Neural cell (in vitro differentiated cells): ENCODE data around the gene AMH. TPM values are rescaled to one million over a fixed set of nuclear protein-coding genes. Genes with fewer than 3 reads are reported as not detected.

Experiments used
- H2AFZ ChIP-seq: fragments of 200-600, 300-800 bp; sonication (generic), shearing (Covaris generic); 2 replicates; pipeline ENCODE4 v1.6.0; 2014; ENCODE audit warnings: low read depth, mild to moderate bottlenecking, antibody characterized with exemption, low read length, moderate library complexity
- H3F3A ChIP-seq: fragments of 200-600 bp; shearing (Covaris generic); 2 replicates; pipeline ENCODE4 v1.6.1; 2016; ENCODE audit warnings: mild to moderate bottlenecking, moderate library complexity, mixed read lengths, antibody characterized with exemption, low read length; ENCODE audit not compliant: insufficient read depth, poor library complexity, severe bottlenecking
- H3K27ac ChIP-seq: fragments of 200-600, 300-800 bp; sonication (generic), shearing (Covaris generic); 2 replicates; pipeline ENCODE4 v1.5.1; 2014; ENCODE audit warnings: mild to moderate bottlenecking, low read length, moderate library complexity
- H3K27me3 ChIP-seq: fragments of 300-800, 200-600 bp; sonication (generic), shearing (Covaris generic); 2 replicates; pipeline ENCODE4 v1.6.0; 2014; ENCODE audit warnings: mild to moderate bottlenecking, low read depth, low read length, moderate library complexity; ENCODE audit not compliant: insufficient read depth
- H3K36me3 ChIP-seq: fragments of 300-800, 200-600 bp; sonication (generic), shearing (Covaris generic); 2 replicates; pipeline ENCODE4 v1.5.1; 2014; ENCODE audit warnings: mild to moderate bottlenecking, antibody characterized with exemption, low read length, moderate library complexity; ENCODE audit not compliant: insufficient read depth
- H3K4me2 ChIP-seq: fragments of 300-800, 200-600 bp; sonication (generic), shearing (Covaris generic); 2 replicates; pipeline ENCODE4 v1.6.0; 2014; ENCODE audit warnings: mild to moderate bottlenecking, low read length
- H3K4me3 ChIP-seq: fragments of 300-800, 200-600 bp; sonication (generic), shearing (Covaris generic); 2 replicates; pipeline ENCODE4 v1.5.1; 2014; ENCODE audit warnings: mild to moderate bottlenecking, low read length, moderate library complexity
- H3K79me2 ChIP-seq: fragments of 200-600 bp; shearing (Covaris generic); replicated peaks from 2 replicates; pipeline ENCODE4 v1.6.0; 2014; ENCODE audit warnings: mild to moderate bottlenecking, low read length, moderate library complexity; ENCODE audit not compliant: insufficient read depth
- H3K9ac ChIP-seq: fragments of 300-800, 200-600 bp; sonication (generic), shearing (Covaris generic); 2 replicates; pipeline ENCODE4 v1.6.1; 2016; ENCODE audit warnings: mild to moderate bottlenecking, low read length, mixed read lengths
- H3K9me2 ChIP-seq: fragments of 200-600 bp; shearing (Covaris generic); 2 replicates; pipeline ENCODE4 v1.6.1; 2016; ENCODE audit warnings: mild to moderate bottlenecking, low read length, mixed read lengths; ENCODE audit not compliant: insufficient read depth
- H3K9me3 ChIP-seq: fragments of 200-600, 300-800 bp; sonication (generic), shearing (Covaris generic); 2 replicates; pipeline ENCODE4 v1.6.1; 2016; ENCODE audit warnings: mild to moderate bottlenecking, mixed run types, low read length, moderate library complexity, mixed read lengths
- H4K20me1 ChIP-seq: fragments of 200-600 bp; shearing (Covaris generic); 2 replicates; pipeline ENCODE4 v1.6.1; 2016; ENCODE audit warnings: mild to moderate bottlenecking, mixed run types; ENCODE audit not compliant: insufficient read depth
- CTCF ChIP-seq: fragments of 450-650 bp; IDR thresholded peaks from 2 replicates; pipeline ENCODE4 v1.5.1; 2014; ENCODE audit warnings: antibody characterized with exemption, mild to moderate bottlenecking, moderate library complexity; ENCODE audit not compliant: poor library complexity, severe bottlenecking
- EP300 ChIP-seq: fragments of 450-650 bp; conservative IDR thresholded peaks from 2 replicates; pipeline ENCODE4 v1.6.1; 2014; ENCODE audit warnings: antibody characterized with exemption, mild to moderate bottlenecking, moderate library complexity; ENCODE audit not compliant: poor library complexity, severe bottlenecking
- MXI1 ChIP-seq: fragments of 450-650 bp; conservative IDR thresholded peaks from 2 replicates; pipeline ENCODE4 v1.6.1; 2014; ENCODE audit warnings: antibody characterized with exemption, mild to moderate bottlenecking; ENCODE audit not compliant: poor library complexity, severe bottlenecking
- POLR2AphosphoS5 ChIP-seq: IDR thresholded peaks from 2 replicates; pipeline ENCODE4 v1.6.1; 2012
- RAD21 ChIP-seq: fragments of 450-650 bp; conservative IDR thresholded peaks from 2 replicates; pipeline ENCODE4 v1.6.1; 2014; ENCODE audit warnings: antibody characterized with exemption, mild to moderate bottlenecking, moderate library complexity
- REST ChIP-seq: IDR thresholded peaks from 2 replicates; pipeline ENCODE4 v1.6.1; 2012; ENCODE audit warnings: borderline replicate concordance
- SMC3 ChIP-seq: fragments of 450-650 bp; conservative IDR thresholded peaks from 2 replicates; pipeline ENCODE4 v1.6.1; 2014; ENCODE audit warnings: antibody characterized with exemption, mild to moderate bottlenecking, moderate library complexity; ENCODE audit not compliant: poor library complexity
- TAF1 ChIP-seq: IDR thresholded peaks from 2 replicates; pipeline ENCODE4 v1.6.1; 2012; ENCODE audit warnings: low read depth
- polyA plus RNA-seq: library from polyadenylated mRNA; depleted of rRNA; stranded (reverse); fragments of >200 nt; gene quantifications from 2 replicates; pipeline ENCODE4 v1.2.3, GENCODE V29; 2014

Gene AMH
- polyA plus RNA-seq, 1 donor from 2014 or later: 57.5 TPM

GRCh38 chr19:2214251-2214650 is 34.9 kb upstream of the AMH start:
- Histone ChIP-seq H3K27me3 (no peaks in the 10 kb centered on the region), H3K27ac (no peak overlapping the region), H3F3A (no peaks in the 10 kb centered on the region), H3K4me2 (no peak overlapping the region), H3K36me3 (no peaks in the 10 kb centered on the region), H4K20me1 (no peaks in the 10 kb centered on the region), H3K9me3 (no peaks in the 10 kb centered on the region), H3K4me3 (no peak overlapping the region), H3K9ac (no peak overlapping the region), H3K9me2 (no peaks in the 10 kb centered on the region), H2AFZ (no peak overlapping the region), H3K79me2 (no peaks in the 10 kb centered on the region)
- TF ChIP-seq CTCF (no peak), MXI1 (no peak), EP300 (no peak), TAF1 (no peak), RAD21 (no peak), POLR2AphosphoS5 (no peak), SMC3 (no peak)

- Histone ChIP-seq H3K27ac (no peak overlapping the region), H3K36me3 (no peaks in the 10 kb centered on the region), H3K9me2 (no peaks in the 10 kb centered on the region), H3K4me2 (no peak overlapping the region), H3K9me3 (no peaks in the 10 kb centered on the region), H3K4me3 (no peak overlapping the region), H3F3A (no peaks in the 10 kb centered on the region), H3K79me2 (no peaks in the 10 kb centered on the region), H3K27me3 (no peaks in the 10 kb centered on the region), H2AFZ (no peak overlapping the region), H4K20me1 (no peaks in the 10 kb centered on the region), H3K9ac (no peak overlapping the region)
- TF ChIP-seq SMC3 (no peak), TAF1 (no peak), MXI1 (no peak), REST (no peak), CTCF (no peak), RAD21 (no peak), EP300 (no peak)
These were observed 33.8 kb upstream of the AMH start for GRCh38 chr19:2215281-2215751.
